ENCODE results near the gene USP48.
A peak's percentile ranks its signal among the peaks of the same experiment; 100 is the strongest.
"Not testable (repeated sequence)": the region's sequence is repeated elsewhere in the genome, so short reads cannot be mapped to it uniquely, and the experiment has no call there.

Gene USP48

DNA sequence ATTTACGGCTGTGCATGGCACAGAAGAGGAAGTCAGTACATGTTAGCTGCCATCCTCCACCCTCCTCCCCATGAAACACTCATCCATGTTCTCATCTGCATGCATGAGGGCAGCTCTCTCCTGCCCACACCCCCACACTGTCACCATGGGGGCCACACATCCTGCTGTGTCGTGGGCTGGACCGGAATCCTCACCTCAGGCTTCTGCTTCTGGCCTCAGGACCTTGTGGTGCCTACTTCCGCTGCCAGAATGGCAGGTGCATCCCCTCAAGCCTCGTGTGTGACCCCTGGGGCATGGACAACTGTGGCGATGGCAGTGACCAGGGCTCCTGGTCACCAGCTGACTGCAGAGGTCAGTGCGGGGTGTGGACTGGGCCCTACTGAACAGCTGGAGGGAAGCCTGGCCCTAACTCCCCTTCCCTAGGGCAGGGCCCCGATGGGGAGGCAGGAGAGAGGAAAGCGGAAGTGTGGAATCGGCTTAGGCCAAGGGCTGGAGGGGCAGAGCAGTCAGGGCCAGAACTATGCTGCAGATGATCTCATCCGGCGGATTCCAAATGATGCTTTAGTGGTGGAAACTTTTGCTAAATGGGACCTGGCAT lies 32.9 kb upstream of the USP48 start:
- DNase-seq, result no peak

DNA sequence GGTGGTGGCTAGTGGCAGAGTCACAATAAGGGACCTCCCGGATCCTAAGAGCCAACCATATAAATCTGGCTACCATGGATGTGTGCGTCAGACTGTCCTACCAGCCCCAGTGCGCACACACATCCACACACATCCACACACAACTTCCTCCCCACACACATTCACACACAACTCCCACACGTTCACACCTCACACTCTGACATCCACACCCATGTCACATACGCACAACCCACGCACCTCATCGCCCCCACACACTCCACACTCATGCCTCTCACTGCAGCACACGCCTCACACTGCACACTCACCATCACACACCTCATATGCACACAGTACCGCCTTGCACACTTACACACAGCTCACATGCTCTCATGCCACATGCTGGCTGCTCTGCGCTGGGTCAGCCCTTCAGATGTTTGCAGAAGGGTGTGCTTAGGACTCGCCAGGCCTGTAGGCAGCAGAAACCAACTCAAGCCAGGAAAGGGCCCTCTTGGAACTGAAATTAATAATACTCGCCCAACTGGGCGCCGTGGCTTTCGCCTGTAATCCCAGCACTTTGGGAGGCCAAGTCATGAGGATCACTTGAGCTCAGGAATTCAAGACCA lies 32.1 kb upstream of the USP48 start:
- DNase-seq, result no peak

DNA sequence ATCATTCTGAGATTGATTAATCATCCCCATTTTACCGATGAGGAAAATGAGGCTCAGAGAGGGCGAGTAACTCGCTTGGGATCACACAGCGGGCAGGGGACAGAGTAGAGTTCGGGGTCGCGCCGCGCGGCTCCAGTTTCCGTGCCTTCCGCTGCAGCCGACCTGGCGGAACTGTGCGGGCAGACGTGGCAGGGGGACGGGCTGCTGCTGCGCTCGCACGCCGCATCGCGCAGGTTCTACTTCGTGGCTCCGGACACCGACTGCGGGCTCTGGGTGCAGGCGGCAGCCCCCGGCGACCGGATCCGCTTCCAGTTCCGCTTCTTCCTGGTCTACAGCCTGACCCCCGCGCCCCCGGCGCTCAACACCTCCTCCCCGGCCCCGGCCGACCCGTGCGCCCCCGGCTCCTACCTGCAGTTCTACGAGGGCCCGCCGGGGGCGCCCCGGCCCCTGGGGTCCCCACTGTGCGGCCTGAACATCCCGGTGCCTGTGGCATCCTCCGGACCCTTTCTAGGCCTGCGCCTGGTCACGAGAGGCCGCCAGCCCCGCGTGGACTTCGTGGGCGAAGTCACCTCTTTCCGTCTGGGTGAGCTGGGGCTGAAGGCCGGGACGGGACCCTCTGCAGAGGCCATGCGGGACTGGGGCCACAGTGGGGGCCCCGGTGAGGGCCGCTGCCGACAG lies 31.4 kb upstream of the USP48 start:
- DNase-seq, result peak; percentile 68

DNA sequence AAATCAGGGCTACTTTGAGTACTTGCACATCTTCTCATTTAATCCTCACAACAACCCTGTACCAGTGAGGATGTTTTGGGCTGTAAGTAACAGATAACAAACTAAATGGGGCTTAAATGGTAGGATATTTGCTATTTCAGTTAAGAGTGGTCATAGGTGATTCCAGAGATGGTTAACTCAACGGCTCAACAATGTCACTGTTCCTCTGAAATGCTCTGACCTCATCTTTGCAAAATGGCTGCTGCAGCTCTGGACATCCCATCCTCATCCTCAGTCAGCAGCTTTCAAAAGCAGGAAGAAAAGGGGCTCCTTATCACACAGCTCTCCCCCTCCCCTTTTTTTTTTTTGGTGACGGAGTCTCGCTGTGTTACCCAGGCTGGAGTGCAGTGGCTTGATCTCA lies 30.6 kb upstream of the USP48 start:
- DNase-seq, result no peak

DNA sequence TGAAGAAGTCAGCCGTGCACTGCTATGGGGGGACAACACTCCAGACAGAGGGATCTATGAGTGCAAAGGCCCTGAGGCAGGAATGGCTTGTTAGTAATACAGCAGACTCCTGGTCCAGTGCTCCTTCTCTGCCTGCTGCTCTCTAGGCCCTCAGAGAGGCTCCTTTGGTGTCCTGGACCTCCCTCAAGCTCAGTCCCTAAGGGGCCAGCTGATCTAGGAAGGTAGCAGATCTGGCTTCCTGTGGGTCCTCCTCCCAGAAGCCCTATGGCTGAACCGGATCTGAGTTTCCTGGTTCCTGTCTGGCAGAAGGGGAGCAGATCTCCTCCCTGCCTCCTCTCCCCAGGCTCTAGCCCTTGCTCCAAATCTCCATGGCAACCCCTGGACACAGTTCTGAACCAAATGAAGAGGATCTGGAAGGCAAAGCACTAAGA lies 28.9 kb upstream of the USP48 start, which contains the start of gene LDLRAD2:
Gene LDLRAD2 (plus strand): TSS at position 391 of the 431 bp plus-strand sequence. CDS start 187 bp downstream, outside the sequence.
- no peak for DNase-seq

DNA sequence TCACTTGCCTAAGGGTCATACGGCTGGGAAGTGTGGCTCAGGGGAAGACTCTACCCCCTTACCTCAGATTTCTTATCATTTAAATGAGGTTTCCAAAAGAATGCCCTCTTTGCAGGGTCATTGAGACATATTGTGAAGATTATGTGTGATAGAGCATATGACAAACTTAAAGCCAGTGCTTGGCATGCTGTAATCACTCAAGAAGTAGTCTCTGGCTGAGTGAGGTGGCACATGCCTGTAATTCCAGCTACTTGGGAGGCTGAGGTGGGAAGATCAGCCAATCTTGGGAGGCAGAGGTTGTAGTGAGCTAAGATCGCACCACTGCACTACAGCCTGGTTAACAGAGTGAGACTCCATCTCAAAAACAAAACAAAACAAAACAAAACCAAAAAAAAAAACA lies 21.6 kb upstream of the USP48 start:
- DNase-seq, result no peak

DNA sequence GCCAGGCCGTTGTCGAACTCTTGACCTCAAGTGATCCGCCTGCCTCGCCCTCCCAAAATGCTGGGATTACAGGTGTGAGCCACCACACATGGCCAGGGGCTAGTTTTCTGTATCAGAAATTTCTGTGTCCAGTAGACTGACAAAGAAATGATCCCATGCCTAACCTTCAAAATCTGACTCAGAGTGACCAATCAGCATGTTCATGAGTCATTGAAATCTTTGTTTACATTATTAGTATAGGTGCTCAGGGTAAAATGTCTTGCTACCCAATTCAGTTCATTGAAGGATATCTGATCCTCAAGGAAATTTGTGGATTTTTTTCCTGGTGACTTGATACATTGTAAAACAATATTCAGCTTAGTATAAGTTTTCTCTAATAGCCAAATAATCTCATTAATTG lies 18.2 kb upstream of the USP48 start:
- DNase-seq, result no peak

DNA sequence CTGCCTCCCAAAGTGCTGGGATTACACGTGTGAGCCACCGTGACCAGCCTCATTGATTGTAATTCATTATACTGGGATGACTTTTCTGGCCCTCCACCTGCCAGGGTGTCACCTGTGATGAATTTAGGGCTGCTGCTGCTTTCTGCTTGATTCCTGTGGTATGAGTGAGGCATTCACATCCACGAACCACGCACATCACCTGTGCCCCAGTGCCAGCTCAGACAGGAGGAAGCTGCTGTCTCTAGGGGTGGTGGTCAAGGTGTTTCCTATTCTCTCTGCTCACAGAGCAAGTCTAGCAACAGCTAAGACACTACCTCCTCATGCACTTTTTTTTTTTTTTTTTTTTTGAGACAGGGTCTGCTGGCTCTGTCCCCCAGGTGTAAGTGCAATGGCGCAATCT lies 16.8 kb upstream of the USP48 start:
- DNase-seq, result no peak

DNA sequence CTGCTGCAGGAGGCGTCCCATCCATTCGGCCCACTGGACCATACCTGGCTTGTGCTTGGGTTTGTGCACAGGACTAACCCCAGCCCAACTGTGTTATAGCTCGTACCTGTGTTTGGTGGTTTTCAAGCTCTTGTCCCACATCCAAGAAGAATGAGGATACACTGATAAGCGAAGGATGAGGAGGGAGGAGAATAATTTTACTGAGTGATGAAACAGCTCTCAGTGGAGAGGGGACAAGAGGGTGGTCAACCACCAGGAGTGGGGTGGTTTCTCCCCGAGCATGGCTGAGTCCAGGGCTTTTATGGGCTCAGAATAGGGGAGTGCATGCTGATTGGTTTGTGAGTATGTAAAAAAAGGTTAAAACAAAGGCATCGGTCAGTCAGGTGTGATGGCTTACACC lies 12.1 kb upstream of the USP48 start:
- DNase-seq, result no peak

DNA sequence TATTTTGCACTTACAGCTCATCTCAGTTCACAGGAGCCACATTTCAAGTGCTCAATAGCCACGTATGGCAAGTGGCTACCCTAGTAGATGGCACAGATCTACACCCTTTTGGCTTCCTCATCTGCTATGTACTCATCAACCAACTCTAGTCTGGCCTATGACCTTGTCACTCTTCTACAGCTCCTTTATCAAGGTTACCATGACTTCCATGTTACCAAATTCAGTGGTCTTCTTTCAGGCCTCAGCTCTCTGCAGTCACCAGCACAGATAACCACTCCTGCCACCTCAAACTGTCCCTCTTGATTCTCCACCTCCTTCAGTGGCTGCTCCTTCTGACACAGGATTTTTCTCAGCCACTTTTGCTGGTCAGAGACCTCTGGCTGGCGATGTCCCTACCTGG lies 11.7 kb upstream of the USP48 start:
- no peak for DNase-seq

DNA sequence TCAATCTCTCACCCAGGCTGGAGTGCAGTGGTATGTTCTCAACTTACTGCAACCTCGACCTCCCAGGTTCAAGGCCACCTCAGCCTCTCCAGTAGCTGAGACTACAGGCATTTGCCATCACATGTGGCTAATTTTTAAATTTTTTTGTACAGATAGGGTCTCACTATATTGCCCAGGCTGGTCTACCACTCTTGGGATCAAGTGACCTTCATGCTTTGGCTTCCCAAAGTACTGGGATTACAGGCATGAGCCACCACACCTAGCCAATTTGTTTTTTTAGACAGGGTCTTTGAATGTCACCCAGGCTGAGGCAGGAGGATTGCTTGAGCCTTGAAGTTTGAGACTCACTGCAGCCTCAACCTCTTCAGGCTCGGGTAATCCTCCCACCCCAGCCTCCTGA lies 10.2 kb upstream of the USP48 start:
- no peak for DNase-seq

DNA sequence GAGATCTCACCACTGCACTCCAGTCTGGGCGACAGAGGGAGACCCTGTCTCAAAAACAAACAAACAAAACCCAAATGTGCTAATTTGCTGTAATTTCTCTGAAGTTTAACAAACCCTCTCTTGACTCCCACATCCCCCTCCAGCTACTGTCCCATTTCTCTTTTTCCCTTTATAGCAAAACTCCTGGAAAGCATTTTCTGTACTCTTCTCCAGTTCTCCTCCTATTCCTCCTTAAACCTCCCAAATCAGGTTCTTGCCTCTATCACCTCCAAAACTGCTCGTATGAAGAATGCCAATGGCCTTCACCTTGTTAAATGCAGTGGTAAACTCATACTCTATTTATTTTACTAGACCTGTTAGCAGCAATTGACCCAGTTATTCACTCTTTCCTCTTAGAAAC lies 3.7 kb upstream of the USP48 start:
- no peak for DNase-seq

DNA sequence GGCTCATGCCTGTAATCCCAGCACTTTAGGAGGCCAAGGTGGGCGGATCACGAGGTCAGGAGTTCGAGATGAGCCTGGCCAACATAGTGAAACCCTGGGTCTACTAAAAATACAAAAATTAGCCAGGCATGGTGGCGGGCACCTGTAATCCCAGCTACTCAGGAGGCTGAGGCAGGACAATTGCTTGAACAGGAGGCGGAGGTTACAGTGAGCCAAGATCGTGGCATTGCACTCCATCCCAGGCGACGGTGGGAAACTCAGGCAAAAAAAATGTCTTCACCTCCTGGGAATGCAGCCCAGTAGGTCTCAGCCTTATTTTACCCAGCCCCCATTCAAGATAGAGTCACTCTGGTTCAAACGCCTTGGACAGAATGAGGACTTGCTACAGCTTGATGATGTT lies 2.8 kb upstream of the USP48 start:
- DNase-seq, result not testable (repeated sequence)

DNA sequence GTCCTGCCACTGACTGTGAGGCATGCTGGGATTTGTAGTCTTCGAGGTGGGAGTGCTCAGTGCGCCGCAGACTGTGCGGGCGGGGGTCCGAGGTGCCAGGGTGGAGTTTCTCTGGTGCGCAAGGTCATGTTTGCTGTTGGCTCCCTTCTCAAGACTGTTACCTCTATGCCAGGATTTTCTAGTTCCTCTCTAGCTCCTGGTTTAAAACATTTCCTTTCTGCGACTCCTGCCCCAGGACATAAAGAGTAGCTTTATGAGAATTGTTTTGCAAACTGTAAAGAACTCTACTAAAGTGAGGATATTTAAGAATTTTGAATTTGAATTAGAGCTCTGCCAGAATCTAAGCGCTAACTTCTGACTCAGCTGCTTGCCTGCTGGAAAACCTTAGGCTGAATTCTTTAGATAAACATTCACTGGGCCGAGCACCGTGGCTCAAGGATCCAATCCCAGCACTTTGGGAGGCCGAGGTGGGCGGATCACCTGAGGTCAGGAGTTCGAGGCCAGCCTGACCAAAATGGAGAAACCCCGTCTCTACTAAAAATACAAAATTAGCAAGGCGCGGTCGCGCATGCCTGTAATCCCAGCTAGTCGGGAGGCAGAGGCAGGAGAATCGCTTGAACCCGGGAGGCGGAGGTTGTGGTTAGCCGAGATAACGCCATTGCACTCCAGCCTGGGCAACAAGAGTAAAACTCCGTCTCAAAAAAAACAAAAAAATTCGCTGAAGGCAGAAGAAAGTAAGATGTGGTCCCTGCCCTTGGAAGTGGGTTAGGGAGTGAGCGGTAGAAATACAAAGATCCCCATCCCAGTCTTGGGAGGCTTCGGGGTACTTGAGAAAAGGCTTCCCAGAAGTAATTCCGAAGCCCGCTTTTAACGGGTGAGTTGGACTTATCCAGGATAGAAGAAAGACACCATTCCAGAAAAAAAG lies 992 bp upstream of the USP48 start:
- peak; percentile 7 for DNase-seq

DNA sequence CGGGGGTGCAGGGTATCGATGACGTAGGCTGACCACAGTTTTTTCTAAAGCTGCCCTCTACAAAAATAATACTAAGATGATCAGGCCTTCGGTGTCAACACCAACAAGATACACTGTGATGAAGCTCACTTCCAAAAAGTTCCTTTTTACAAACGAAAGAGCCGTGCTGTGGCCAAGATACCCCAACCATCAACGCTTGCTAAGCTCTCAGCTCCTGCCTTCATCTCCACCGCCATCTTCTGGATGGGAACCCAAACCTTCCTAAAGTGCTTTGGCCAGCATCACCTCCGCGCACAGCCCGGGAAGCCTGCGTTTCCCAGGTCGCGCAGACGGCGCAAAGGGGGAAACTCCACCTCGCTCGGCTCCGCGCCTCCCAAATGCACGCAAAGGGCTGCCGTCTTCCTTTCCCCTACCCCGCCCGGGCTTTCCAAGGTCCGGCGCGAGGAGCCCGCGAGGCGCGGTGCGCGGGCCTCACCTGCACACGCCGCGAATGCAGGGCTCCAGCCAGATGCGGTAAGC lies 541 bp downstream of the USP48 start:
- no peak for DNase-seq

DNA sequence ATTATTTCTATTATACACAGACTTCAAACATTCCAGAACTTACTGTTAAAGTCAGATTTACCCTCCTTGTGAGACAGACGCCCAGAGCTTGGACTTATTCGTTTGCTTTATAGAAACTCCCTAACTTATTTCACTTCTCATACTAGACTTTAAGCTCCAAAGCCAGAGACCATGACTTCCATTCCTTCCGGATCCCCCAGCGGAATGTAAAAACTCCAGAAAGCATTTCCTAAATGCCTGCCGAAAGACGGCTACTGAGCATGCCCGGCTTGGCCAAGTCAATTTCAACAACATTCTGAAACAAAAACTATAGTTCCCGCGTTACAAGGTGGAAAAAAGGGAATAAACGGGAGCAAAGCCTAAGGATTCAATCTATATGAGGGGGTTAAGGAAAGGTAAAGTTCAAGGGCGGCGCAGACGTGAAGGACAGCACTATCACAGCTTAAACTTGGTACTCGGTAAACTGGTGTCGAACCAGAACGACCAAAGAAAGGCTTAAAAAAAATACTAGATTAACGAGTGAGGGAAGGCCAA lies 1.1 kb downstream of the USP48 start:
- DNase-seq, result no peak

DNA sequence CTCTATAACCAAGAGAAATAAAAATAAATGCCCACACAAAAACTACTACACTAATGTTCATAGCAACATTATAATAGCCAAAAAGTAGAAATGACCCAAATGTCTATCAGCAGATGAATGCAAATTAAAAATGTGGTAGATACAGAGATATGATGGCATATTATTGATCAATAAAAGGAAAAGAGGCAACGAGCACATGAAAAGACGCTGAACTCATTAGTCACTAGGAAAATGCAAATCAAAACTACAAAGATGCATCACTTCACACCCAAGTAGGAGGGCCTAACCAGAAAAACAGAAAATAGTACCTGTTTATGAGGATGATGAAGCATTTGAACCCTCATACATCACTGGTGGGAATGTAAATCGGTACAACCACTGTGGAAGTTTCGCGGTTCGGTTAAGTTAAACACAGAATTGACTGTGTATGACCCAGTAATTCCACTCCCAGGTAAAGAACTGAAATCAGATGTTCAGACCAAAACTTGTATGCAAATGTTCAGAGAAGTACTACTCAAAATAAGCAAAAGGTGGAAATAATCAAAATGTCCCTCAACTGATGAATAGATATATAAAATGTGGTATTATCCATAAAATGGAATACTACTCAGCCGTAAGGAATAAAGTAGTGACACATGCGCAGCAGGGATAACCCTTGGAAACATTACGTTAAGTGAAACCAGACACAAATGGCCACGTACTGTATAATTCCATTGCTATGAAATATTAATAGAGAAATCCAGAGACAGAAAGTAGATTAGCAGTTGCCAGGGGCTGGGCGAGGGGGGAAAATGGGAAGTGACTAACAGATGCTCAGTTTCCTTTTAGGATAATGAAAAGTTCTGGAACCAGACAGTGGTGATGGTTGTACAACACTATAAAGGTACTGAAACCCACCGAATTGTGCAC lies 3.1 kb downstream of the USP48 start:
- no peak for DNase-seq

DNA sequence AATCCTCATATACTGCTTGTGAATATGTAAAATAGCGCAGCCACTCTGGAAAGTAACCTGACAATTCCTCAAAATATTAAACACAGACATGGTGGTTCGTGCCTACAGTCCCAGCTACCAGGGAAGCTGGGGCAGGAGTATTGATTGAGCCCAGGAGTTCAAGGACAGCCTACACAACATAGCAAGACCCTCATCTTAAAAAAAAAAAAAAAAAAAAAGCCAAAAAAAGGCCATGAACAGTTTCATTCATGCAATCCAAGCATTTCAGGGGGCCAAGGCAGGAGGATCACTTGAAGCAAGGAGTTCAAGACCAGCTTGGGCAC lies 4.6 kb downstream of the USP48 start:
- DNase-seq, result no peak

DNA sequence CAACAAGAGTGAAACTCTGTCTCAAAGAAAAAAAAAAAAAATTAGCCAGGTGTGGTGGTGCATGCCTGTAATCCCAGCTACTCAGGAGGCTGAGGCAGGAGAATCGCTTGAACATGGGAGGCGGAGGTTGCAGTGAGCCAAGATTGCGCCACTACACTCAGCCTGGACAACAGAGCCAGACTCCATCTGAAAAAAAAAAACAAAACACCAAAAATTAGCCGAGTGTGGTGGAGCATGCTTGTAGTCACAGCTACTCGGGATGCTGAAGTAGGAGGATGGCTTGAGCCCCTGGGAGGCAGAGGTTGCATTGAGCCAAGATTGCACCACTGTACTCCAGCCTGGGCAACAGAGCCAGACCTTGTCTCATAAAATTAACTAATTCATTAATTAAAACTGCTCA lies 6.0 kb downstream of the USP48 start:
- DNase-seq, result not testable (repeated sequence)

DNA sequence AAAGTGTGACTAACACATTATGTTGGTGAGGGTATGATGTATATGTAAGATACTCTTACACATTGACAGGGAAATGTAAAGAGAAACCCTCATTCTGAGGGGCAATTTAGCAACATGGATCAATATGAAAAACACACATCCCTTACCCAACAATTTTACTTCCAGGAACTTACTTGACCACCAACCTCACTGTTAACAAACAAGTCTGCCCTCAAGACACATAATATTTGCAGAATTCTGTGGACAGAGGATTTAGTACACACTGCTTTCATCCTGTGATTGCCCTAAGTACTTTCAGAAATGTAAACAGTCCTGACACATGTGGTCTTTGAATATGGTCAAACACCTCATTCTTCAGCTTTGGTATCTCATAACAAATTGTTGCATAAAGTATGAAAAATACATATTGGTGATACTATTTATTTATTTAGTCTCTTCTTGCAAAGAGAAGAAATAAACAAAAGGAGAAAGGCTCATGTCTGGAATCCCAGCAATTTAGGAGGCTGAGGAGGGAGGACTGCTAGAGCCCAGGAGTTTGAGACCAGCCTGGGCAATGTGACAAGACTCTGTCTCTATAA lies 6.9 kb downstream of the USP48 start:
- no peak for DNase-seq

DNA sequence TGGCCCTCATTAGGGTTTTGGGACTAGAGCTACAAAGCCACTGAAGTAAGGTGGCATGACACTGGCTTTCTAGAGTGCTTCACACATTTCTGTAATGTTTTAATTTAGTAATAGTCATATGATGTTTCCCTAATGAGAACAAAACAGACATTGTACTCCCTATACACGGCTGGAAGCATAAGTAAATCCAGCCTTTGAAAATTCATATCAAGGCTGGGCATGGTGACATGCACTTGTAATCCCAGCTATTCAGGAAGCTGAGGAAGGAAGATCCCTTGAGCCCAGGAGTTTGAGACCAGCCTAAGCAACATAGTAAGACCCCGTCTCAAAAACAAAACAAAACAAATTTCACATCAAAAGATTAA lies 7.4 kb downstream of the USP48 start:
- DNase-seq, result no peak
